Endometrial microvascular endothelial cells (primary cell): Measurements from ENCODE around the gene KAT6B. TPM values are rescaled to one million over a fixed set of nuclear protein-coding genes. Genes with fewer than 3 reads are reported as not detected.
"Not testable (repeated sequence)": the region's sequence is repeated elsewhere in the genome, so short reads cannot be mapped to it uniquely, and the experiment has no call there.

Experiments used
- in situ Hi-C: cut with HindIII; loops from 2 replicates; pipeline ENCODE4 v1.10.0; 2017; ENCODE audit warnings: low sequenced_read_pairs, low pct_unique_long_range_greater_than_20kb; ENCODE audit errors: inconsistent ontology term
- total RNA-seq: library from RNA; depleted of rRNA; stranded (reverse); fragments of >200 nt; gene quantifications from one replicate; pipeline ENCODE4 v1.2.3, GENCODE V29; 2015; ENCODE audit errors: inconsistent ontology term

The KAT6B gene
- total RNA-seq, 1 donor from 2014 or later, result 6.5 TPM

DNA sequence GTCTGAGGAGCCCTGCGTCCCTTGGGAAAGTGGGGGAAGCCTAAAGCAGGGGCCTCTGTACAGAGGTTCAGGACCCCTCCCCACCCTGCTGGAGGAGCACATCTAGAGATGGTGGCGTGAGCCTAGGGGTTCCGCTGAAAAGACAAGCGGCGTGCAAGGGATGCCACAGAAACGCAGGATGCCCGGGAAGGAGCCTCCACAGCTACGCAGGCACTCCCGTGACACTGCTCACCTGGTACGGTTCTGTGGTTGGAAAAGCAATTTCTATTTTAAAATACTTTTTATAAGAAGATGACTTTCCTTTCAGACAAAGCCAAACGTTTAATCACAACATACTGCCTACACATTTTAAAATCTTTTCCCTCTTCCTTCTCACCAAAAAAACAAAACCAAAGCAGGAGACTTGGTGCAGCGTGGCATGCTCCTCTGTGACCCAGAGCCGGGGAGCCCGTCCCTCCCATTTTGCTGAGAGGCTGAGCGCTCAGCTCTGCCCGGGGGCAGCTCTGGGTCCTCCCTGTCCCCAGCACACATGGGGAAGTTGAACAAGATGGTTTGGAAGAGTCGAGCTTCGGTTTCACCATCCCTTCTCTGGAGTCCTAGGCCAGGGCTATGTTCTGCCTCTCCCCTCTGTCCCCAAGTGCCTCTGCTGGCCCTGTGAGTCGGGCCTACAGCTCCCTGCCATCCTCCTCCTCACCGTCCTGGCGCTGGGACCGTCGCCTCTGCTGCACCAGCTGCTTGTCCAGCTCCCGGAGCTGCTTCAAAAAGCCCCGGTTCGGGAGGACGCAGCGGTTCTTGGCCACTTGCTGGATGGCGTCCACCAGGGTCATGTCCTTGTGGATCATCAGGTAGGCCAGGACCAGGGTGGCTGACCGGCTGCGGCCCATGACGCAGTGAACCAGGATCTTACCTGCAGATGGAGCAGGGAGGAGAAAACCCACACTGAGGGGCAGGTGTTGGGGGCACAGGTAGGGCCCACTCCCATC, 211.1 kb downstream of the KAT6B start:
- in situ Hi-C loops, result no loop called here

DNA sequence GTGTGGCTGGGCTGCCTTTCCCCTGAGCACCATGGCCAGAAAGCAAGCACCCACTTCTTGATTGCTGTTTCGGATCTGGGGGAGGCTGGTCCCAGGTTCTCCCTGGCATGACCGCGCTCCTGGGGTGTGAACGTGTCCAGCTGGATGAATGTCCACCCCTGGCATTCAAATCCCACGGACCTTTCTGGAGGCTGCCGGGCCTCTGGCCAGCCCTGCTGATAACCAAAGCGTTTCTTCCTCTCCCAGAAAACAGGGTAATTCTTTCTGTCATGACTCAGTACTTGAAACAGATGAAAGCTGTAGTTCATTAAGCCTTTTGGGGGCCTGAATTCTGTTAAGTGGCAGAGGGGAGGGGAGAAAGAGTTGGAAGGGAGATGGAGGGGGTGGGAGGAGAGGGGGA, 211.9 kb downstream of the KAT6B start:
- in situ Hi-C loops, result no loop called here

- in situ Hi-C loops, result no loop called here
These were observed 214.2 kb downstream of the KAT6B start for GRCh38 chr10:75040576-75040975.

GRCh38 chr10:75042292-75042974, 216.0 kb downstream of the KAT6B start:
- in situ Hi-C loops, result no loop called here

DNA sequence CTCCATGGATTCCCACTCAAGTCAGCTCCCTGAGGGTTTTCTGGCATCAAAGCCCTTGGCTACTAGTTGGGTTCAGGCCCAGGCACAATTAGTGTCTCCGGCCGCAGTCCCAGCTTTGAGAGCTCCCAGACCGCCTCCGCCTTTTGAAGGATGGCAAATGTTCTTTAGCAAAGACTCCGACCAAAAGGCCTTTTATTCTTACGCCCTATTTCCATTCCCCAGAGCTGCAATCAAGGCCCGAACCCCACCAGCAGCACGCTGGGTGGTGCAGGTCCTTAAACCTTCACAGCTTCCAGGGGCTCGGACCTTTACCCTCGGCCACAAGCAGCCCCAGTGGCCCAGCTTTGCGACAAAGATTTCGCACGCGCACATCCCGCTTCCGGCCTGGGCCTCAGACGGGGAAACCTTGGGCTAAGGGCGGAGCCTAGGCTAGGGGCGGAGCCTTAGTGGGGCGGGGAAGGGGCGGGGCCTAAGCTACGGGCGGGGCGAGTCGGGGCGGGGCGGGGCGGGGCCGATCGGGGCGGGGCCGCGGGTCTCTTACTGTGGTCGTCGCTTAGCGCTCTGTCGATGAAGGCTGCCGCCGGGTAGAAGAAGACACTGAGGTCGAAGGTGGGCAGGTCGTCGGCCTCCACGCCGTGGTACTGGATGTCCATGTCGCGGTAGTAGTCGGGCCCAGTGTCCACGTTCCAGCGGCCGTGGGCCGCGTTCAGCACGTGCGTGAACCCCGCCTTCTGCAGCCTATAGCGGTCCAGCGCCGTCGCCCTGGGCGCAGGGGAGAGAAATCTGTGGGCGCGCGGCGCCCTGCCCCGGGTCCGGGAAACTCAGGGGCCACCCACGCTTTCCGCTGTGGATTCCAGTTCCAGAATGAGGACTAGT, 217.1 kb downstream of the KAT6B start:
- in situ Hi-C loops, result no loop called here

DNA sequence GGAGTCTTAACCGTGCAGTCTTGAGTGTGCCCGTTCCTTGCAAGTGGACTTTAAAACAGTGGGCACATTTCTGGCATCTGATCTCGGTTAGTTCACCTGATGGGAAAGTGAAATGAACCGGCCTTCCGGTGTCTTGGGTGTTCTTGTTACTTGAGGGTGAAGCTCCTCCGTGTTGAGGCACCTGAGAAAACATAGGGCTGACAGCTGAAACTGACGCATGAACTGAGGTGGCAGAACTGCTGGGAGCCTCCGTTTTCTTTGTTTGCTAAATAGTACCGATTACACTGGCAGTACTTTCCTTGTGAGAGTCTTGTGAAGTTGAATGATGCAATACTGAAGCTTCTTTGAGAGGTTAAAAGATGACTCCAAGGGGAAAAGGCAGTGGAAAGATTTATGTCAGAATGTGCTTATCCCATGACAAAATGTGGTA, 222.3 kb downstream of the KAT6B start:
- in situ Hi-C loops, result no loop called here

DNA sequence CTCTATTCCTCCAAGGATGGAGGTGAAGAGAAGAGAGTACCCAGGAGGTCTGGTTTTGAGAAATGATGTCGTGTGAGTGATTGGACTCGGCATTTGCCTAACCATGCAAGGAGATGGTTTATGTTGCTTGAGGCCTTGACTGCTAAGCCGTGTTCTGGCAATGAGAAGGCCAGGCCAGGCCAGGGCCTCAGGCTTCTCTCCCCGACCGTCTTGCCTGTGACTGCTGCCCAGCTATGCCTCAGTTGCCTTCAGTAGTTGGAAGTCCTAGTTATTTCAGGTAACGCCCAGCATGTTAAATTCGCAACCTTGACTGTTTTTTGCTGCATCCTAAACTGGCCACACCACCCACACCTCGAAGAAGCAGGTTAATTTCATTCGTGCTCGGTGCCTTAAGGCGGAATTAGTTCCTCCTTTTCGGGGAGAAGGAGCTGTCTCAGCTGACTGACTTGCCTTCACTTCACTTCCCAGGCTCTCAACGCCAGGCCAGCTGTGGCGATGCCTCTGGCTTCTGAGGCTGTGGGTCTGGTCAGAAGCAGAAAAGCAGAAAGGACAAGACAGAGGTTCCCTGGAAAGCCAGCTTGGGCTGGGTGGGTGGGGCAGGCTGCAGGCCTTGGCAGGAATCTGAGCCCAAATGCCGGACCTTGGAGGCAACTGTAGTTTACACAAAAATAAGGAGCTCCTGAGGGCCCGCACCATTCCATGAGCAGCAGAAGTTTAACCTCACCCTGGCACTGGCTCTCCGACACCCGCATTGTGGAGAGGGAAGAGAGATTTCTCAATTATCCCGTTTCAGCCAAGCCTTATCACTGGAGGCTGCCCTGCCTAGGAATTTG, 223.1 kb downstream of the KAT6B start:
- in situ Hi-C loops, result no loop called here

DNA sequence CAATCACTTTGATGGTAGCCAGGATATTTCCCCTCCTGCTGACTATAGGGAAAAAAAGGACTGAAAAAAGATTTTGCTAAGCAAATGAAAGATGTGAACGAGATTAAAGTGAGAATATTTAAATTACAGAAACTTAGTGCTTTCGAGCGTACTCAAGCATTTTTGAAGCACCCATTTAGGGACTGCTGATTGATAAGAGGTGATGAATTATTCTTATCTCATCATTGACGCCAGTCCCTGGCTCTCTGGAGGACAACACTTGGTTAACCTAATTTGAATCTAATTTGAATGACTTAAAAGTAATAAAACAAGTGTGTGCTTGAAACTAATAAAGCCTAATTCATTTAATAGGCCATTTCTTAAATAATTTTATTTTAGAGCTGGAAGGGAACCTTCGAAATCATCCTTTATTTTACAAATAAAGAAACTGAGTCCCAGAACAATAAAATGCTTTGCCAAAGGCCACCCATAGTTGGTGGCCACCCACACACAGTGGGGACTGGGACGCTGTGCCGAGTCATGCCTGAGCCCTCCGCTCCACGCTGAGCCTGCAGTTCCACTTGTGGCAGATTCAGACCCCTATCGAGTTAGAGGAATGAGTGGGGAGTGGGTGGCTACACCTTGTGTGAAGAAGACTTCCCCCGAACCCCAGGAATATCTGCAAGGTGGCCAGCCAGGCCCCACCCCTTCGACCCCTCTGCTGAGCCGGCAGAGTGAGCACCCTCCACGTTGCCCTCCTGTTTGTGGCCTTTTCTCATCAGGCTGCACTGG, 223.9 kb downstream of the KAT6B start:
- in situ Hi-C loops, result no loop called here

DNA sequence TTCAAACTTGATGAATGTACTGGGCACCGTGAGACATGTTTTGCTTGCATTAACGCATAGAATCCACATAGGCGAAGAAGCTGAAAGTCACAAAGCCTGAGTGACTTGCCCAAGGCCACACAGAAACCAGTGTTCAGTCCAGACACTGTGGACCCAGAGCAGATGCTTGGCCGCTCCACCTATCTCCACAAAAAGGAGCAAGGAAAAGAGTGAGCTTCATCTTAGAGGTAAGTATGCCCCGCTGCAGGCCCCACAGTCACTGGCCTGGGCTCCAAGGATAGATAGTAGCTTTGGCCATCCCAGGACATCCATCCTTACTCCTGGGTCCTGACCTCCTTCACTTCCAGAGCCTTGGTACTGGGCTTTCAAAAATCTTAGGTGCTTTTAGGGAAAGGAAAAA, 224.9 kb downstream of the KAT6B start:
- in situ Hi-C loops, result no loop called here

- in situ Hi-C loops, result not testable (repeated sequence)
These were observed 229.6 kb downstream of the KAT6B start for GRCh38 chr10:75055896-75056406.

GRCh38 chr10:75057680-75058079, 231.3 kb downstream of the KAT6B start:
- in situ Hi-C loops, result no loop called here

GRCh38 chr10:75058161-75058560, 231.8 kb downstream of the KAT6B start:
- in situ Hi-C loops, result no loop called here

DNA sequence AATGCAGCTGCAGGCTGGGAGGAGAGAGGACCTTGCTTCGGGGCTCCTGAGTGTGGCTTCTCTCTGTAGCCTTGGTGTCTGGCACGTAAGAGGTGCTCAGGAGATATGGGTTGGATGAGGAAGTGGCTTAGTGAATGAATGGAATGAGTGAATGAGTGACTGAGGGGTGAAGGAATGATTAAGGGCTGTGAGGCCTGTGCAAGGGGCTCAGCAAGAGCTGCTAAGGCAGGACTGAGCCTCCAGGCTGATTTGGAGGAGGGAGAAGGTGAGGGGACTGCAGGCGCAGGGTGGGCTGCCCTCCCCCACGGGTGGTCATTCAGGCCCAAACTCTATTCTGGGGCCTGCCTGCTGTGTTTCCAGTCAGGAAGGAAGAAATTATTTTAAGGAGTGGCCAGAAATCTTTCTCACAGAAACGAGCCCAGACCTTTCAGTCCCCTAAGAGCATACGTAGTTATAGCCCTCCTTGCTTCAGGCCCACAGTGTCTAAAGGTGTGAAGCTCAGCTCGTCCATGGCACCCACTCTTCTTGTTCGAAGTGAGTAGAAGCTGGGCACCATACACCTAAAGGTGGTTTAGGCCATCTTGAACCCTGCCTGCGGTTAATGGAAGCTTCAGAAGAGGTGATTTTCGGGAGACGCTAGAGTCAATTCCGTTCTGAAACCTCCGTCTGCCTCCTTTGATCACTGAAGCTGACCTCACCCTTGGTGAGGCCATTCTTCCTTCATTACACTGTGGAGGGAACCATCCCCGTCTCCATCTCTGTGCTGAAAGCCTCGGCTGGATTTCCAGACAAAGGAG, 235.5 kb downstream of the KAT6B start:
- in situ Hi-C loops, result no loop called here

DNA sequence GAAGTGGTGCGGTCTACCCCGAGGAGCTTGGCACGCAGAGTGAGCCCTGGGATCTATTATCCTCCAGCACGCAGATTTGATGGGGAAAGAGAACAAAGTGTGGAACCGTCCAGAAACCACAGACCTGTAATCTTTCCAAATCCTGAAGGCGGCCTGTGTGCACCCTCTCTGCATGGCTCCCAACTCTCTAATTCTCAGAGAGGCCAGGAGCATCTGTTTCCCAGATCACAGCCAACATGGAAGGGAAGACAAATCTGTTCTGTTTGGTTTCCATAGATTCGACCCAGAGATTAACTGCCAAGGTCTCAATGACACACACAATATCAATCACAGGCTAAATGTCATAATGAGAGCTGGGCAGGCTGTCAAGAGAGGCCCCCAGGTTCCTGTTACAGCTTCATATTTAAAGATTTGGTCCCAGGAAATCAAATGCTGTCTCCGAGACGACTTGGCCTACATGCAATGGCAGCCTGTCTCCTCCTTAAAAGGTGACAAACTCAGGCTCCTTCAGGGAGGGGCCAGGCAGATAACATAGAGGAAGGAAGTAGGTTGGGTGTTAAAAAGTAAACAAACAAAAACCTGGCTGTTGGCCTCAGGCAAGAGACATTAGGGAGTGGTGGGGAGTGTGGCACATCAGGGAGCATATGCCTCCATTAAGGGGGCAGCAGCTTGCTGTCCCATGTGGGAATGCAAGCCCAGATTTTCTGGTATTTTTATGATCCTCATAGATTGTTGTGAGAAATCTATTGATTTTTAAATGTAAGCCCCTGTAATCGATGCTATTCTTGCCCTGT, 236.3 kb downstream of the KAT6B start:
- in situ Hi-C loops, result no loop called here

DNA sequence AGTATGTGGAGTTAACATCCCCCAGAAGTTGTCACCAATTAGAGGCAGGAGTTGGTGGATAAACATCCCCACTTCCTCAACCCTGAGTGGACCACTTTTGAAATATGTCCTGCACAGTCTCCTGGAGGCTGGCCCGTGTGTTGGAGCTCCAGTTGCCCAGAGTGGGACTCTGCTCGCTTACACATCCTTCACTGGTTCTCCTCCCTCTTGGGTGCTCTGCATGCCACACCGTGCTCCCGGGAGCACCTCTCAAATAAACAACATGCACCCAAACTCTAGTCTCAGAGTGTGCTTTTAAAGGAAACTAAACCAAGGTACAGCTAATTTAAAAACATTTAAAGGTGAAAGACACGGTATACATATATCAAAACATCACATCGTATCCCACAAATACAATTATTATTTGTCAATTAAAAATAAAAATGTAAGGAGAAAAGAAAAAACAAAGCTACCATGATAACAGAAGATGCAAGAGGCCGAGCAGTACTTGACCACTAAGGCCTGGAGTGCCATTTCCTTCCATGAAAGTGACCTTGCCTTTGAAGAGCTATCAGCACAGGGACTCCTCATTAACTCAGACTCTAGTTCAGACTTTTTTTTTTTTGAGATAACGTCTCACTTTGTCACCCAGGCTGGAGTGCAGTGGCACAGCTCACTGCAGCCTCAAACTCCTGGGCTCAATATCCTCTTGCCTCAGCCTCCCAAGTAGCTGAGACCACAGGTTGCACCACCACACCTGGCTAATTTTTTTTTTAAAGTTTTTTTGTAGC, 237.2 kb downstream of the KAT6B start:
- in situ Hi-C loops, result no loop called here
